Activated T-cell treated with anti-CD3 and anti-CD28 coated beads, Interleukin-2, amount 50 U/mL, for 24 hours (primary cell): Measurements from ENCODE around the gene LTBP1.

Experiments
- DNase-seq: peaks from one replicate; pipeline ENCODE4 v3.0.0-alpha.2; 2020
- H3K27ac Mint-ChIP-seq: 2 replicates; pipeline ENCODE4 v1.8.0; 2020; ENCODE audit warnings: mild to moderate bottlenecking, mixed read lengths
- H3K27me3 Mint-ChIP-seq: 2 replicates; pipeline ENCODE4 v1.8.0; 2020; ENCODE audit warnings: mixed read lengths
- H3K36me3 Mint-ChIP-seq: 2 replicates; pipeline ENCODE4 v1.8.0; 2020; ENCODE audit warnings: low read depth, mixed read lengths
- H3K4me1 Mint-ChIP-seq: 2 replicates; pipeline ENCODE4 v1.8.0; 2020; ENCODE audit warnings: low read depth, mixed read lengths
- H3K4me3 Mint-ChIP-seq: 2 replicates; pipeline ENCODE4 v1.8.0; 2020; ENCODE audit warnings: mild to moderate bottlenecking, moderate library complexity, mixed read lengths
- H3K9me3 Mint-ChIP-seq: 2 replicates; pipeline ENCODE4 v1.8.0; 2020; ENCODE audit warnings: mixed read lengths

The LTBP1 gene

DNA sequence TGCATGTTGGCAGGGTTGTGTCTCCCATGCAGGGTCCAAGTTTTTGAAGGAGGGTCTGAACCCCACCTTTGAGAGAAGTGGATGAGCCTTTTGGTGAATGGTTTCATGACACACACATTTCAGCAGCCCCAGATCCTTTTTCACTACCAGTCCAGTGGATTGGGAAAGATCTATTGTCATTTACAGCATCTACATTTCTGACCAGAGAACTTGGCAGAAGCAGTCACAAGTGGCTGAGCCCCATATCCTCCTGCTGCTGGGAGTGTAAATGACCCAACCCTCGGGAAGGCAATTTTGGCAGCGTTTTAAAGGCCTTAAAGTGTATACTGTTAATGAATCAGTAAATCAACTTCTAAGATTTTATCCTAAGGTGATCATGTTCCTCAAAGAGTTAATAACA, 355.6 kb downstream of the LTBP1 start:
- Mint-ChIP-seq H3K36me3 (no peaks in the 10 kb centered on the region), H3K27ac (no peak overlapping the region), H3K4me3 (no peak overlapping the region), H3K27me3 (peaks cover 5% of the 10 kb centered on the region), H3K4me1 (no peaks in the 10 kb centered on the region), H3K9me3 (no peaks in the 10 kb centered on the region)
- no peak for DNase-seq

DNA sequence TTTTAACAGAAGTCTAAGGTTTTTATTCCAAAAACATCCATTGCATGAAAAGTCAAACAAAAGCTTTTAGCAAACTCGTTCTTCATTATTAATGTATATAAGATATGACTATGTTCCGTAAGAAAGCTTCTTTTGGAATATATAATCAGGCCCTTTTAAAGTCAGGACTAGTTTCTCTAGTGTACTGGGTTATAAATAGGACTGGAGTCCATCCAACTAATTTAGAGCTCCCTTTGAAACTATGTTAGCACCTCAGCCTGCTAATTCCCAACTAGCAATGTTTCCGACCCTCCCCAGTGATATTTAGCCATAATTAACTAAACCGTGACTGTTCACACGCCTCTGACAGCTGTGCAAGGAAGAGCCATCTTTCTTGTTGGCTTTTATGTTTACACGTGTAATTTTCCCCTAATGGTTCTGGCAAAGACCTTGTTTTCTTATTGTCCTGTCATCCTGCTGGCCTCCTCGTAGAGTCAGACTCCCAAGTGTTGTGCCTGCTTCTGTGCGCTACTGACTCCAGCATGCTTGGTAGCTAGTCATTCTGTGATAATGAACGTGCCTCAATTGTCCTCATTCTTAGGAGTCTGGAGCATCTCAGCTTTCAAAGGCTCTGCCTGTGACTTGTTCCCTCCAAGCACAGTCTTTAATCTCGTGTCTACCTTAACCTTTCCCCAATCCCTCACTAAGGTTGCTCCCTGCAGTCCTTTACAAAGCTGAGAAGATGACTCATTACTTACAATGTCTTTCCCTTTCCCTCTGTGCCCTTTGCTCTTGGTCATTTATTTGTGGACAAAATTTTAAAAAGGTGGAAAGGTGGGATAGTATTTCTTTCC, 357.5 kb downstream of the LTBP1 start:
- H3K27me3 Mint-ChIP-seq: no peaks in the 10 kb centered on the region
- H3K9me3 Mint-ChIP-seq: no peaks in the 10 kb centered on the region
- H3K4me3 Mint-ChIP-seq: no peak overlapping the region

DNA sequence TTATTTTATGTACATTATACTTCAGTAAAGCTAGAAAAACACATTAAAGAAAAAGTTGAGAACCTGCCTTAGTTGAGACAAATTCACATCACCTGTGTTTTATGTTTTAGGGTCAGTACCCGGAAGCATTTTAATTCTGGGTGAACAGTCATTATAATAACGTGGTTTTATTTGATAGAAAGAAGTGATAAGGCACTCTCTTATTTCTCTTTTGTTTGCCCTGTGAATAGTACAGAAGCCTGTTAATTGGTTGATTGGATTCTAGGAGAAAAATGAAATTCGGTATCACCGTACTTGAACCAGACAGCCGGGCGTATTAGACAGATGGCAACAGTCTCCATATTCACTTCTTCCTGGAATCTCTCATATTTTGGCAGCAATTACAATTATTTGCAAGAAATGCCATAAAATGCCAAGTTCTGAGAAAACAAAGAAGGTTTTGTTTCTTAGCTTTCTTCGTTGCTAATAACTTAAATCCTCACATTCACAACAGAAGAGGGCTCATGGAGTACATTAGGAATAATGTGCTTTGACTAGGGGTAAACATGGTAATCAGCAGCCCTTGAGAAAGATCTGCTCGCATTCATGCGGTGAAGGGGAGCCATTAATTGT, 361.0 kb downstream of the LTBP1 start:
- no peak overlapping the region for H3K4me3 Mint-ChIP-seq
- H3K9me3 Mint-ChIP-seq: no peaks in the 10 kb centered on the region
- peaks cover 2% of the 10 kb centered on the region for H3K4me1 Mint-ChIP-seq
- no peak overlapping the region for H3K27ac Mint-ChIP-seq
- no peak for DNase-seq
- no peaks in the 10 kb centered on the region for H3K36me3 Mint-ChIP-seq
- peaks cover 11% of the 10 kb centered on the region for H3K27me3 Mint-ChIP-seq

More for the DNA sequence above, 357.5 kb downstream of the LTBP1 start:
- DNase-seq: no peak
- Mint-ChIP-seq H3K4me1 (no peaks in the 10 kb centered on the region), H3K27ac (no peak overlapping the region), H3K36me3 (no peaks in the 10 kb centered on the region)

DNA sequence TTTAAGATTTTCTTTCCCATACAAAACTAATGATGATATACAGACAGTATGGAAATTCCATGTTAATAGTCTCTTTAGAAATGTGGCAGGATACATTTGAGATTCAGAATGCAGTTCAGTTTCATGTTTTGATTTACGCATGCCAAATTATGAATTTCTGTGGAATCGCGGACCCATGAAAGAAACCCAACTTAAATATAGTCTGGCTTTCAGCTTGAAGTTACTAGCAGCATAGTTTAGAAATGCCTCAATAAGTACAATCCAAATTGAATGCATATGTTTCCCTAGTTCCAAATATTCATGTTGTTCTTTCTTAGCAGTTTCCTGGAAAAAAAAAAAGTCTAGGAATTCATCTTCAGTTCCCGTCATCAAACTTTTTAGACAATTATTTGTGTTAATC, 365.6 kb downstream of the LTBP1 start:
- Mint-ChIP-seq H3K4me1 (peaks cover 6% of the 10 kb centered on the region), H3K4me3 (no peak overlapping the region), H3K36me3 (no peaks in the 10 kb centered on the region), H3K9me3 (no peaks in the 10 kb centered on the region), H3K27me3 (peaks cover 27% of the 10 kb centered on the region), H3K27ac (no peak overlapping the region)
- no peak for DNase-seq

DNA sequence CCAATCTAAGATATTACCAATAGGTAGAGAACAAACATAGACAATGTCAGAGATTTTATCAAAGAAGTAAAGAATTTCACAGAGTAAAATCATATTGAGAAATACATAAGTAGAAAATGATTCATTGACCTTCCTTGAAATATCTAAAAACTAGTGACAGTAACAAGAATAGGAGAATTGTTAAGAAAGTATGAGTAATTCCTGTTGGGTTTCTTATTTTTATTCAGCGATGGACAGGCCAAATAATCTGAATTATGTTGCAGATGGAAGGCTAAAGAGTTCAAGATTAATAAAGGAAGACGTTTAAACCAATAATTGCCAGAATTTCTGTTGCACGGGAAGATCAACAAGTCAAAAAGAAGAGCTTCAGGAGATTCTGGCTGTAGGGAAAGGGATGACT, 366.3 kb downstream of the LTBP1 start:
- no peak for DNase-seq
- Mint-ChIP-seq H3K27ac (no peak overlapping the region), H3K4me3 (no peak overlapping the region), H3K9me3 (no peaks in the 10 kb centered on the region), H3K4me1 (peaks cover 6% of the 10 kb centered on the region), H3K27me3 (peaks cover 33% of the 10 kb centered on the region), H3K36me3 (no peaks in the 10 kb centered on the region)

DNA sequence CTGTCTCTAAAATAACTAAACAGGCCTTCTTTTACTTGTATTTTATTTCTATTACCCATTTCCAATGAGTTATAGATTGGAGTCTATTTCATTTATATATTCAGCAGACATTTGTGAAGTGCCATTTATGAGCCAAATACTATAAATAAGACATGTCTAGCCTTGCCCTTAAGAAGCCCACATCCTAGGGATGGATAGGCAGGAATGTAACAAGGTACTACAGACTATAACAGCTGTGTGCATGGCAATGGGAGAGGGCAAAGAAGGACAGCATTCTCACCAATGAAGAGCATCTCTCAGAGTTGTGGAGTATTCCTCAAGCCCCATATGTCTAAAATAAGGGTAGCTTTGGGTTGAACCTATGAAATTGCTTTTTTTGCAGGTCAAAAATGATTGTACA, 367.8 kb downstream of the LTBP1 start:
- H3K27ac Mint-ChIP-seq: no peak overlapping the region
- H3K9me3 Mint-ChIP-seq: no peaks in the 10 kb centered on the region
- H3K4me1 Mint-ChIP-seq: peaks cover 6% of the 10 kb centered on the region
- H3K4me3 Mint-ChIP-seq: no peak overlapping the region
- DNase-seq: no peak
- peaks cover 42% of the 10 kb centered on the region for H3K27me3 Mint-ChIP-seq
- no peaks in the 10 kb centered on the region for H3K36me3 Mint-ChIP-seq

DNA sequence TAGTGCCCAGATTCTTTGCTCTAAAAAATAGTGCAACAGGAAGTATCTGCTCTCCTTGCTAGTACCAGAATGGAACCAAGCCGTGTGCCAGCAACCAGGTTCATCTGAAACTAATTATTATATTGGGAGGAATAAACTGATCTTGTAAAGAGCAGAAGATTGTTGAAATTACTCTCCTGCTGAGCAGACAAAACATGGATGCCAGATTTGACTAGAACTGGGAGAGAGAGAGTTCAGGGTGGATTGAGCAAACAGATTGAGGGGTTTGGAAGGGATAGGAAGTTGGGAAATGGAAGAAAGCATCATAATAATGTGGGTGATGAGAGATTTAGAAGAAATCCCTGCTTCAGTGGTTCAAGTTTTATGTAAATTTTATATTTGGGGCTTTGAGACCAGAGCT, 369.6 kb downstream of the LTBP1 start:
- Mint-ChIP-seq H3K36me3 (no peaks in the 10 kb centered on the region), H3K4me1 (peaks cover 17% of the 10 kb centered on the region), H3K27me3 (peaks cover 39% of the 10 kb centered on the region), H3K4me3 (no peak overlapping the region), H3K9me3 (no peaks in the 10 kb centered on the region), H3K27ac (no peak overlapping the region)
- no peak for DNase-seq

DNA sequence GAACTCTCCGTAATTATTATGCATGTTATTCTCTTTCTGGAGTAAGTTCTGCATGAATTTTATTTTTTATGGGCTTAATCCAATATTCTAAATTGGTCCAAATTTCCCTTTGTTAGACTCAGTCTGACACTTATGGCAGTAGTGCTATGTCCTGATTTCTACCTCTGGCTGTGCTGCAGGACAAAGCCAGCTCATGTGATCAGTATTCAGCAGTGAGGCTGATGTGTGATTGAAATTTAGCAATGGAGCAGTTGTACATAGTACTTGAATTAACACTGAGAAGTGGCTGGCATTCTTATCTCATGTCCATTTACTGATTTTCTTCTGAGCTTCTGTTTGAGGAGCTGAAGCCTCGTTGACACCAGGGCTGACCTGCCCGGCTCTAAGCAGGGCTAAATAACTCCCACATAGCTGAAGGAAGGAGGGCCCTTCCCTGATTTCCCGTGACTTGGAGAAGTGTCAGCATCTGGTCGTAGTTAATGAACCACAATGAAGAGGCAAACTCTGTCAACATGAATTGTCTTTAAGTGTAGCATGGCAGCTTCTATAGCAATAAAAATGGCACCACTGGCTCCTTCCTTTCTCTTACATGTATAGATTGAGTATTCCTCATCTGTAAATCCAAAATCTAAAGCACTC, 370.7 kb downstream of the LTBP1 start:
- H3K4me3 Mint-ChIP-seq: no peak overlapping the region
- no peak for DNase-seq
- H3K27ac Mint-ChIP-seq: no peak overlapping the region
- H3K27me3 Mint-ChIP-seq: peaks cover 32% of the 10 kb centered on the region
- peaks cover 29% of the 10 kb centered on the region for H3K4me1 Mint-ChIP-seq
- H3K9me3 Mint-ChIP-seq: no peaks in the 10 kb centered on the region
- no peaks in the 10 kb centered on the region for H3K36me3 Mint-ChIP-seq

DNA sequence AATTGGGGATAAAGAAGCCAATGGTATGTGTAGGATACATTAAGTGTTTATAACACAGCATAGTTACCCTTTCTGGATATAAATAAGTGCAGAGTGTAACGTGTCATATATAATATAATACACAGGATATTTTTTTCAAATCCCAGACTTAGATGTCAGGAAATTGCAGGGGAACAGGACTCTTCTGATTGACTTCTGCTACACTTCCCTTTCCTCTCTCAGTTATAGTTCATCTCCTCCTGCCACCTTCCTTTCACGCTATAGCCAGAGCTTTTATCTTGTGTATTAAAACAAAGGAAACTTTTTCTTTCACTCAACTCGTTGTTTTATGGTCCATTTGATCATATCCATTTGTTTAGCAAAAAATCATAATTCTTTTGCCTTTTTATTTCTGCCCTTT, 371.7 kb downstream of the LTBP1 start:
- Mint-ChIP-seq H3K9me3 (no peaks in the 10 kb centered on the region), H3K27me3 (peaks cover 31% of the 10 kb centered on the region)

DNA sequence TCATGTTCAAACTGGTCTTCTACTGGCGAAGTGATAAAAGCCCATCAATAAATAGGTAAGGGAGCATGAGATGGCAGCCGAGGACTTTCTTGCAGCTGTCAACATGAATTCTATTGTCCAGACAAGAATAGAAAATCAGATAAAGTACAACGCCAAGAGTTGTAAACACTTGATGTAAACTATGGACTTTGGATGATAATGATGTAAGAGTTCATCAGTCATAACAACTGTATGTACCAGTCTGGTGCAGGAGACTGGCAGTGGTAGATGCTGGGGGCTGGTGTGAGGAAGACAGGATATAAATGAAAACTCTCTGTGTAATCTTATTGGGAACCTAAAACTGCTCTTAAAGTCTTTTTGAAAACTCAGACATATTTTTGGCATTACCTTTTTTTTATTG, 373.8 kb downstream of the LTBP1 start:
- Mint-ChIP-seq H3K9me3 (no peaks in the 10 kb centered on the region), H3K36me3 (no peaks in the 10 kb centered on the region), H3K27ac (peak overlapping the region; percentile 41), H3K4me3 (no peak overlapping the region), H3K27me3 (peaks cover 17% of the 10 kb centered on the region), H3K4me1 (peaks cover 34% of the 10 kb centered on the region)
- DNase-seq: no peak

More for the DNA sequence above, 371.7 kb downstream of the LTBP1 start:
- peaks cover 32% of the 10 kb centered on the region for H3K4me1 Mint-ChIP-seq
- H3K4me3 Mint-ChIP-seq: no peak overlapping the region
- DNase-seq: no peak
- no peaks in the 10 kb centered on the region for H3K36me3 Mint-ChIP-seq
- no peak overlapping the region for H3K27ac Mint-ChIP-seq

DNA sequence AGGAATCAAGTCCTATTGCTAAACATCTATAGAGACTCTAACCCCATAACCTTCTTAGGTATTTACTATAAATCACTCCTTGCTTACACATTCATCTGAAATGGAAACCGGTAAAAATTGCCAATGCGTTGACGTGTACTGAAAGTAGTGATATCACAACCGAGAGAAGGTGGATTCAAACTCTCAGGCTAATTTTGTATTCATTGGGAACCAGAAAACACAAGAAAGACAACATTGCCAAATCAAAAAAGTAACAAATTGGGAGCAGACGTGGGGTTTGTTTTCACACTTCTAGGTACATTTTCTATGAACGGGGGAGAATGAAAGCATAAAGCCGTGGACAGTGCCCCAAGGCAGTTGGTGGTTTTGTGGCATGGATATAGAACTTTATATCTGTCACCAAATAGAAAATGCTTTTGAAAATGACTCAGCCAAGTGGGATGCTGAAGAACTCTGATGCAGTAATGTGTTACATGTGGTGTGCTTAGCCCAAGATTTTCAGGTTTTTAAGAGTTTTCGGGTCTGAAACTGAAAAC, 374.6 kb downstream of the LTBP1 start:
- DNase-seq: peak; percentile 35
- no peaks in the 10 kb centered on the region for H3K9me3 Mint-ChIP-seq
- peaks cover 17% of the 10 kb centered on the region for H3K27me3 Mint-ChIP-seq
- peak overlapping the region; percentile 3 for H3K4me3 Mint-ChIP-seq
- H3K4me1 Mint-ChIP-seq: peaks cover 34% of the 10 kb centered on the region
- H3K27ac Mint-ChIP-seq: peak overlapping the region; percentile 90
- H3K36me3 Mint-ChIP-seq: no peaks in the 10 kb centered on the region

DNA sequence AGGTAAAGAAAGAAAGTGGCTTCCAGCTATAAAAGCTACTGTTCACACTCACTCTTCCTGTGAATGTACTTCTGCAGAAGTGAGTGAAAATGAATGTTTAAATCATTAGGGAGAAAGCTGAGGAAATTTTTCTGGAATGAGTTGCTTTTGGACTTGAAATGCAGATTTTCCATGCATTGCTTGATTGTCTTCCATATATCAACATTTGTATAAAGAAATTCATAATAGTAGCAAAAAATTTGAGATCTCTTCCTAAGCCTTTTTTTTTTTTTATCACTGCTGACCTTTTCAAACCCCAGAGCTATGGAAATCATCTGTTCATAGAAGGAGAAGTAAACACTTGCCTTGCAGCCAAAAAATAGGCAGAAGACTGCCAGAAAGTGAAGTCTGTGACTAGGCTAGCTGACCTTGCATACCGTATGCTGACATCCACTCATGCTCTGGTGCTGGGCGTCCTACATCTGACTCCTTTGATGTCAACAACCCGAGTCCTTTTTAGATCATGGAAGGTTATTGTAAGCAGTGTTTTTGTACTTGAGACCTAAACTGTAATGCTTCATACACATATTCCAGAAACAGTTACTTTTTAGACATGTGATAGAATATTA, 375.2 kb downstream of the LTBP1 start:
- Mint-ChIP-seq H3K9me3 (no peaks in the 10 kb centered on the region), H3K4me1 (peaks cover 34% of the 10 kb centered on the region), H3K36me3 (no peaks in the 10 kb centered on the region), H3K27me3 (peaks cover 17% of the 10 kb centered on the region), H3K4me3 (peak overlapping the region; percentile 37), H3K27ac (peak overlapping the region; percentile 90)
- DNase-seq: no peak

DNA sequence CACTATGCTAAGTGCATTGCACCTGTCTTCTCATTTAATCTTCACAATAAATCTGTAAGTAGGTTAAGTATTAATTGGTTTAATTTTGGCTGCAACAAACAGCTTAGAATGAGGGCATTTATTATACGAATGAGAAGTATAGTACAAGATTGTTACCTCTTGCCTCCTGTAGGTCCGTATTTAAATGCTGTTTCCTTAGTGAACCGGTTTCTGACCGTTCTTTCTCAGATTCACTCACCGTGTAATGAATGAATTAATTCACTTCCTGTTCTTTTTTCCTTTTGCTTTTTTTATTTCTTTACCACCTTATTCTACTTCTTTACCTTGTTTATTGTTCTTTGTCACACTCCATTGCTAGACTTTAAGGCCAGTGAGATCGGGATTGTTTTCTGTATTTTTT, 375.9 kb downstream of the LTBP1 start:
- DNase-seq: no peak
- Mint-ChIP-seq H3K4me3 (no peak overlapping the region), H3K36me3 (no peaks in the 10 kb centered on the region), H3K9me3 (no peaks in the 10 kb centered on the region), H3K27me3 (peaks cover 13% of the 10 kb centered on the region), H3K4me1 (peaks cover 34% of the 10 kb centered on the region), H3K27ac (peak overlapping the region; percentile 90)

DNA sequence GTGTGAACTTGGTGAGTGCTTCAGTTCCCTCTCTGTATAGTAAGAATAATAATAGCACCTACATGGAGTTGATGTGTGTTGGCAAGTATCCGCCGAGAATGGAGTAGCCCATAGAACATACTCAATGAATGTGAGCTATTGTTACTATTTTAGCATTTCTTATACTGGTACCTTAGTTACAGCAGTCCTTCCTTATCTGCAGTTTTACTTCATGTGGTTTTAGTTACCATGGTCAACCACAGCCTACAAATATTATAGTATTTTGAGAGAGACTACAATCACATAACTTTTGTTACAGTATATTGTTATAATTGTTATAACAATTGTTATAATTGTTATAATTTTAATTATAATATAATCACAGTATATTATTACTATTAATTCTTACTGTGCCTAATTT, 377.2 kb downstream of the LTBP1 start:
- H3K4me1 Mint-ChIP-seq: peaks cover 34% of the 10 kb centered on the region
- H3K27me3 Mint-ChIP-seq: peaks cover 7% of the 10 kb centered on the region
- no peak for DNase-seq
- no peaks in the 10 kb centered on the region for H3K36me3 Mint-ChIP-seq
- H3K27ac Mint-ChIP-seq: no peak overlapping the region
- no peak overlapping the region for H3K4me3 Mint-ChIP-seq
- no peaks in the 10 kb centered on the region for H3K9me3 Mint-ChIP-seq
